ENCODE results near the gene ISL1.

GRCh38 chr5:51377151-51378060 lies 5.8 kb upstream of the ISL1 start:
- TF ChIP-seq CTCF (conservative IDR thresholded peaks at IDR 0.05 in 1 of 2, IDR thresholded peaks at IDR 0.05 in 1 of 2; ENCODE audit: extremely low read depth in 1 of 2, insufficient read depth in 1 of 2, low read depth in 1 of 2, low read length in 2 of 2) = no peak
- TF ChIP-seq EZH2 (IDR thresholded peaks at IDR 0.05; ENCODE audit: borderline replicate concordance, low read length) = no peak
